A673 (cell line): ENCODE data around the gene CMPK1.

Experiments used
- EZH2 ChIP-seq: fragments of 200-600 bp; sonication (generic); IDR thresholded peaks from 2 replicates; pipeline ENCODE4 v1.6.1; 2017; ENCODE audit warnings: borderline replicate concordance, low read depth, mild to moderate bottlenecking, mixed read lengths, antibody characterized with exemption, low read length; ENCODE audit not compliant: poor library complexity, severe bottlenecking
- TF ChIP-seq, protein P1 (sequence below): fragments of 300-800, 200-600 bp; sonication (generic); conservative IDR thresholded peaks from 2 replicates; pipeline ENCODE4 v1.5.1; 2017; ENCODE audit warnings: low read depth, mild to moderate bottlenecking, antibody characterized with exemption, low read length, moderate library complexity, mixed read lengths

- TF ChIP-seq, protein P1, sequence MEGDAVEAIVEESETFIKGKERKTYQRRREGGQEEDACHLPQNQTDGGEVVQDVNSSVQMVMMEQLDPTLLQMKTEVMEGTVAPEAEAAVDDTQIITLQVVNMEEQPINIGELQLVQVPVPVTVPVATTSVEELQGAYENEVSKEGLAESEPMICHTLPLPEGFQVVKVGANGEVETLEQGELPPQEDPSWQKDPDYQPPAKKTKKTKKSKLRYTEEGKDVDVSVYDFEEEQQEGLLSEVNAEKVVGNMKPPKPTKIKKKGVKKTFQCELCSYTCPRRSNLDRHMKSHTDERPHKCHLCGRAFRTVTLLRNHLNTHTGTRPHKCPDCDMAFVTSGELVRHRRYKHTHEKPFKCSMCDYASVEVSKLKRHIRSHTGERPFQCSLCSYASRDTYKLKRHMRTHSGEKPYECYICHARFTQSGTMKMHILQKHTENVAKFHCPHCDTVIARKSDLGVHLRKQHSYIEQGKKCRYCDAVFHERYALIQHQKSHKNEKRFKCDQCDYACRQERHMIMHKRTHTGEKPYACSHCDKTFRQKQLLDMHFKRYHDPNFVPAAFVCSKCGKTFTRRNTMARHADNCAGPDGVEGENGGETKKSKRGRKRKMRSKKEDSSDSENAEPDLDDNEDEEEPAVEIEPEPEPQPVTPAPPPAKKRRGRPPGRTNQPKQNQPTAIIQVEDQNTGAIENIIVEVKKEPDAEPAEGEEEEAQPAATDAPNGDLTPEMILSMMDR, result no peak
- no peak for TF ChIP-seq EZH2
Observed at GRCh38 chr1:47374501-47374900, 40.9 kb downstream of the CMPK1 start.
